Measurements from ENCODE around the gene RBMS3.

DNA sequence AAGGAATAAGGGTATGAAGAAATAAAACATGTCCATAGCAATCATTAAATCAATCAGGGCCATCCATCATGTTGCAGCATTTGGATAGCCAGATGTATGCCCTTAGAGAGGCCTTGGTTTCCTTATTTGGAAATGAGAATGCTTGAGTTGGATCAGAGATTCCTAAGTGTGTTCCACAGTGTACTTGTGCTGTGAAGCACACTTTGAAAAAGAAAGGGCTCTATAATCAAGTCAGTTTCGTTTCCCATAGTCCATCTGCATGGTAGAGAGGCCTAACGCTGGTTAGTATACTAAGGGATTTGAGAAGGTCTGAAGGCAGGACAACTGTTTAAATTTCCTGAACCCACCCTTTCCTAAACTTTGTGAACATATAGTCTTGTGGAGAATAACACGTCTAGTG, 30.9 kb downstream of the RBMS3 start:
- TF ChIP-seq, protein P1, sequence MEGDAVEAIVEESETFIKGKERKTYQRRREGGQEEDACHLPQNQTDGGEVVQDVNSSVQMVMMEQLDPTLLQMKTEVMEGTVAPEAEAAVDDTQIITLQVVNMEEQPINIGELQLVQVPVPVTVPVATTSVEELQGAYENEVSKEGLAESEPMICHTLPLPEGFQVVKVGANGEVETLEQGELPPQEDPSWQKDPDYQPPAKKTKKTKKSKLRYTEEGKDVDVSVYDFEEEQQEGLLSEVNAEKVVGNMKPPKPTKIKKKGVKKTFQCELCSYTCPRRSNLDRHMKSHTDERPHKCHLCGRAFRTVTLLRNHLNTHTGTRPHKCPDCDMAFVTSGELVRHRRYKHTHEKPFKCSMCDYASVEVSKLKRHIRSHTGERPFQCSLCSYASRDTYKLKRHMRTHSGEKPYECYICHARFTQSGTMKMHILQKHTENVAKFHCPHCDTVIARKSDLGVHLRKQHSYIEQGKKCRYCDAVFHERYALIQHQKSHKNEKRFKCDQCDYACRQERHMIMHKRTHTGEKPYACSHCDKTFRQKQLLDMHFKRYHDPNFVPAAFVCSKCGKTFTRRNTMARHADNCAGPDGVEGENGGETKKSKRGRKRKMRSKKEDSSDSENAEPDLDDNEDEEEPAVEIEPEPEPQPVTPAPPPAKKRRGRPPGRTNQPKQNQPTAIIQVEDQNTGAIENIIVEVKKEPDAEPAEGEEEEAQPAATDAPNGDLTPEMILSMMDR (IDR thresholded peaks at IDR 0.05 in 2 of 3, conservative IDR thresholded peaks at IDR 0.05 in 1 of 3; ENCODE audit: borderline replicate concordance in 1 of 3, insufficient read depth in 1 of 3, low read depth in 2 of 3, low read length in 2 of 3): no peak
- TF ChIP-seq, protein P2, sequence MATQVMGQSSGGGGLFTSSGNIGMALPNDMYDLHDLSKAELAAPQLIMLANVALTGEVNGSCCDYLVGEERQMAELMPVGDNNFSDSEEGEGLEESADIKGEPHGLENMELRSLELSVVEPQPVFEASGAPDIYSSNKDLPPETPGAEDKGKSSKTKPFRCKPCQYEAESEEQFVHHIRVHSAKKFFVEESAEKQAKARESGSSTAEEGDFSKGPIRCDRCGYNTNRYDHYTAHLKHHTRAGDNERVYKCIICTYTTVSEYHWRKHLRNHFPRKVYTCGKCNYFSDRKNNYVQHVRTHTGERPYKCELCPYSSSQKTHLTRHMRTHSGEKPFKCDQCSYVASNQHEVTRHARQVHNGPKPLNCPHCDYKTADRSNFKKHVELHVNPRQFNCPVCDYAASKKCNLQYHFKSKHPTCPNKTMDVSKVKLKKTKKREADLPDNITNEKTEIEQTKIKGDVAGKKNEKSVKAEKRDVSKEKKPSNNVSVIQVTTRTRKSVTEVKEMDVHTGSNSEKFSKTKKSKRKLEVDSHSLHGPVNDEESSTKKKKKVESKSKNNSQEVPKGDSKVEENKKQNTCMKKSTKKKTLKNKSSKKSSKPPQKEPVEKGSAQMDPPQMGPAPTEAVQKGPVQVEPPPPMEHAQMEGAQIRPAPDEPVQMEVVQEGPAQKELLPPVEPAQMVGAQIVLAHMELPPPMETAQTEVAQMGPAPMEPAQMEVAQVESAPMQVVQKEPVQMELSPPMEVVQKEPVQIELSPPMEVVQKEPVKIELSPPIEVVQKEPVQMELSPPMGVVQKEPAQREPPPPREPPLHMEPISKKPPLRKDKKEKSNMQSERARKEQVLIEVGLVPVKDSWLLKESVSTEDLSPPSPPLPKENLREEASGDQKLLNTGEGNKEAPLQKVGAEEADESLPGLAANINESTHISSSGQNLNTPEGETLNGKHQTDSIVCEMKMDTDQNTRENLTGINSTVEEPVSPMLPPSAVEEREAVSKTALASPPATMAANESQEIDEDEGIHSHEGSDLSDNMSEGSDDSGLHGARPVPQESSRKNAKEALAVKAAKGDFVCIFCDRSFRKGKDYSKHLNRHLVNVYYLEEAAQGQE (IDR thresholded peaks at IDR 0.05; ENCODE audit: low read depth): no peak
- TF ChIP-seq EZH2 (IDR thresholded peaks at IDR 0.05) (no peak), CBX3 (IDR thresholded peaks at IDR 0.05; ENCODE audit: low read depth) (no peak), TCF7L2 (IDR thresholded peaks at IDR 0.05; ENCODE audit: borderline replicate concordance, extremely low read depth, insufficient read depth, insufficient read length) (no peak), SP1 (IDR thresholded peaks at IDR 0.05; ENCODE audit: low read depth) (no peak), POLR2A (IDR thresholded peaks at IDR 0.05; ENCODE audit: borderline replicate concordance, extremely low read depth, insufficient read depth, insufficient read length) (no peak), EZH2phosphoT487 (IDR thresholded peaks at IDR 0.05; ENCODE audit: borderline replicate concordance) (no peak)

All from HCT116 (cell line).